Type B pancreatic cell (in vitro differentiated cells): ENCODE data around the gene GPC6. TPM values are rescaled to one million over a fixed set of nuclear protein-coding genes. Genes with fewer than 3 reads are reported as not detected.

ENCODE experiments used
- DNase-seq: peaks from one replicate; pipeline ENCODE4 v3.0.0; 2021; ENCODE audit warnings: mixed read lengths; ENCODE audit not compliant: unreplicated experiment; ENCODE audit errors: extremely low spot score
- H3K27ac Mint-ChIP-seq: 2 replicates; pipeline ENCODE4 v1.8.0; 2021; ENCODE audit warnings: mild to moderate bottlenecking, mixed read lengths
- H3K27me3 Mint-ChIP-seq: 2 replicates; pipeline ENCODE4 v1.8.0; 2021; ENCODE audit warnings: mixed read lengths
- H3K36me3 Mint-ChIP-seq: 2 replicates; pipeline ENCODE4 v1.8.0; 2021; ENCODE audit warnings: mixed read lengths
- H3K4me1 Mint-ChIP-seq: one replicate; pipeline ENCODE4 v1.8.0; 2021; ENCODE audit warnings: mixed read lengths; ENCODE audit not compliant: unreplicated experiment
- H3K4me3 Mint-ChIP-seq: 2 replicates; pipeline ENCODE4 v1.8.0; 2021; ENCODE audit warnings: mild to moderate bottlenecking, mixed read lengths
- H3K9me3 Mint-ChIP-seq: 2 replicates; pipeline ENCODE4 v1.8.0; 2021; ENCODE audit warnings: mixed read lengths
- total RNA-seq: library from RNA; stranded (reverse); gene quantifications from 2 replicates; pipeline ENCODE4 v1.2.1, GENCODE V29; 2021; ENCODE audit warnings: low replicate concordance
- TF ChIP-seq, protein P1 (sequence below): fragments of 200-600 bp; sonication (generic); conservative IDR thresholded peaks from 2 replicates; pipeline ENCODE4 v1.5.0; 2021; ENCODE audit warnings: antibody characterized with exemption, mild to moderate bottlenecking

GPC6 gene
- total RNA-seq, 1 donor from 2014 or later: 30.5 TPM

DNA sequence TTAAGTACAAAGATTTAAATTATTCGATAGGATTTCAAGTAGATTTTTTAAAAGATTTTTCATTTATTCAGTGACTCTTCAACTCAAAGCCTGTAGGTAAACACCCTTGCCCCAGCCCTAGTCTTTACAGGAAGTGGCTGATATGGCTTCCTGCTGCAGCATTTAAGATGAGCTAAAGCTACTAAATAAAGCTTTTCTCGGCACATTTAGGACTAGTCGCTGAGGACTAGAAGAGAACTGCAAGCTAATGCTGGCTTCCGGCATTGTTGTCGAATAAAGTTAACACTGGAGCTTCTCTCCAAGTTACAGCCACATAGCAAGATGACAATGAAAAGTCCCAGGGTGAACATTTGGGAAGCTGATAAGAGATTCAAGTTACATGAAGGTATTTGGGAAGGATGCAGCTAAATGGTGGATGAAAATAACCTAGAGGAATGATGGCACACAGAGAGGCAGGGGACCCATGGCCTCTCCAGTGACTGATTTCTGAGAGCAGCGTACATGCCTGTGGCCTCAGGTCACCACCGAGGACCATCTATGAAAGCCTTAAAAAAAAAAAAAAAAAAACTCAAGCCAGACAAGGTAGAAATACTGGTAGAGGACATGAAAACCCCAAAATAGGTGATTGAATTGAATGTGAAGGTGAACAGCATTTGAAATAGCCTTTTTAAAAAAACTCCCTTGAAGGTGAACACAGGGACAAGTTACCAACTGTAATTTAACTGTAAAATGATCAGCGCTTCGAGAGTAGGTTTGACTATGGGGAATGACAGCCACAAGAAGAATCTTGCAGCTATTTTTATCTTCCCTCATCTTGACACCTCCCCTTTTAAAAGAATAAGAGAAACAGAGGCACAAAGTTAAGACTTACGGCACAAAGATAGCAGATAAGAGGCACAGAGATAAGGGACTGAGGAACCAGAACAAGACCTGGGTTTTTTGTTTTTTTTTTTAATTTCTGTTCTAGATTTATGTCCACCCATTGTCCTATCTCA, 1097.5 kb downstream of the GPC6 start:
- Mint-ChIP-seq H3K27ac (no peak overlapping the region), H3K4me3 (no peak overlapping the region), H3K4me1 (peaks cover 16% of the 10 kb centered on the region), H3K27me3 (no peaks in the 10 kb centered on the region), H3K36me3 (peaks cover 4% of the 10 kb centered on the region), H3K9me3 (no peaks in the 10 kb centered on the region)
- TF ChIP-seq, protein P1, sequence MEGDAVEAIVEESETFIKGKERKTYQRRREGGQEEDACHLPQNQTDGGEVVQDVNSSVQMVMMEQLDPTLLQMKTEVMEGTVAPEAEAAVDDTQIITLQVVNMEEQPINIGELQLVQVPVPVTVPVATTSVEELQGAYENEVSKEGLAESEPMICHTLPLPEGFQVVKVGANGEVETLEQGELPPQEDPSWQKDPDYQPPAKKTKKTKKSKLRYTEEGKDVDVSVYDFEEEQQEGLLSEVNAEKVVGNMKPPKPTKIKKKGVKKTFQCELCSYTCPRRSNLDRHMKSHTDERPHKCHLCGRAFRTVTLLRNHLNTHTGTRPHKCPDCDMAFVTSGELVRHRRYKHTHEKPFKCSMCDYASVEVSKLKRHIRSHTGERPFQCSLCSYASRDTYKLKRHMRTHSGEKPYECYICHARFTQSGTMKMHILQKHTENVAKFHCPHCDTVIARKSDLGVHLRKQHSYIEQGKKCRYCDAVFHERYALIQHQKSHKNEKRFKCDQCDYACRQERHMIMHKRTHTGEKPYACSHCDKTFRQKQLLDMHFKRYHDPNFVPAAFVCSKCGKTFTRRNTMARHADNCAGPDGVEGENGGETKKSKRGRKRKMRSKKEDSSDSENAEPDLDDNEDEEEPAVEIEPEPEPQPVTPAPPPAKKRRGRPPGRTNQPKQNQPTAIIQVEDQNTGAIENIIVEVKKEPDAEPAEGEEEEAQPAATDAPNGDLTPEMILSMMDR: no peak
- no peak for DNase-seq

DNA sequence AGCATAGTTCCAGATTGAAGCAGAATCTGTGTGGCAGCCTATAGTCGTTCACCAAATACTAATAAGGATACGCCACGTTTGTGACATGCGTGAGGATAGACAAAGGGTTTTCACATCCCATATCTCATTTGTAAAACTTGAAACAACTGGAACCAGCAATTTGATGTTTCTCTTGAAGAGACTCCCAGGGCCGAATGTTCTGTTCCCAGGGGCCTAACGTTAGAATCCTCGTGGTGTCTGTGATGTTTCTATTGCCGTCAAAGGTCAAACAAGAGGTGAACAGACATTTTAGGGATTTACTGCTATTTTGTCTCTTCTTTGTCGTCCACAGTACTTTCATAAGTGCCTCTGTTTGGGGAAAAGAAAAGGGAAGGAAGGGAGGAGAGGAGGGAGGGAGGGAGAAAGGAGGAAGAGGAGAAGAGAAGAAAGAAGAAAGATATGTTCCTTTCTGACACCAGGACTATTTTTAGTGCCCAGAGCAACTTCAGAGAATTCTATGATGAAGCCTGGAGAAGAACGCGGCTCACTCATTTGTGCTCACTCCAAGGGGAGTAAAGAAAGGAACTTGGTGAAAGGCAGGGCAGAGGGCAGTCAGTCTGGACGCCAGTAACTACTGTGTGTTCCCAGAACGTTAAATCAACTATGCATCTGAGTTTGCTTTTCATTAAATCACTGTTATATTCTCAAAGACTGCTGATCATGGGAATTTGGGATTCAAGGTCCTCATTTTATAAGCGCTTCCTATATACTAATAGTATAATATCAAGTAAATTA, 1098.3 kb downstream of the GPC6 start:
- Mint-ChIP-seq H3K4me1 (peaks cover 25% of the 10 kb centered on the region), H3K27me3 (no peaks in the 10 kb centered on the region), H3K4me3 (no peak overlapping the region), H3K36me3 (peaks cover 4% of the 10 kb centered on the region), H3K27ac (no peak overlapping the region), H3K9me3 (peaks cover 4% of the 10 kb centered on the region)
- TF ChIP-seq, protein P1: no peak
- DNase-seq: no peak

GRCh38 chr13:94325650-94326049, 1099.0 kb downstream of the GPC6 start:
- H3K4me3 Mint-ChIP-seq: no peak overlapping the region
- H3K9me3 Mint-ChIP-seq: peaks cover 7% of the 10 kb centered on the region
- H3K36me3 Mint-ChIP-seq: peaks cover 4% of the 10 kb centered on the region
- no peak for DNase-seq
- H3K4me1 Mint-ChIP-seq: peaks cover 28% of the 10 kb centered on the region
- TF ChIP-seq, protein P1: no peak
- H3K27me3 Mint-ChIP-seq: no peaks in the 10 kb centered on the region
- no peak overlapping the region for H3K27ac Mint-ChIP-seq

- H3K27ac Mint-ChIP-seq: no peak overlapping the region
Measured at GRCh38 chr13:94327318-94327717, 1100.7 kb downstream of the GPC6 start.

DNA sequence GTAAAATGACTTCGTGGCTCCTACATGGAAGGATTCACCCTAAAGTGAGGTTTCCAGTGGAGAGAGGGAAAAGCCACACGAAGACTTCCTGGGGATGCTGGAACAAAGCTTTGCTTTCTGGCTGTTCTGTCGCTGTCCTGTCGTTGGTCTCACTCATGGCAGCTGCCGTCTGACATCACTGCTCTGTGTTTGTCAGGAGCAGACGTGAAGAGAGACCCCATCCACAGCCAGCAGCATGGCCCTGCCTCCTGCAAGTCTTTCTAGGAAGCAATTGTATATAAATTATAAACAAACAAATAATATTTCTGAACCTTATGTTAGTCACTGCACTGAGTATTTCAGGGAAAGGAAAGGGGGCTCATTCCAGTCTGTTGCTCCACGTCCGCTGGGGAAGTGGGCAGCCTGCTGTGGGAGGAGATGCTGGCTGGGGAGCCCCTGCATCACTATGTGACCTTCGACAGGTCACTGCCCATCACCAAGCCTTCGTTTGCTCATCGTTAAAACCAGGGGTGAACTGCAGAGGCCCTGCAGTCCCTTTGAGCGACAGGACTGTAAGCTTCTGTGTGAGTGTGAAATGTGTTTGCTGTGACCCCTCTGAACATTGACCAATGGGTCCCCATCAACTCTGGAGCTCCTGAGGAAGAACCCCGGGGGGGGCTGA, 1101.9 kb downstream of the GPC6 start:
- no peaks in the 10 kb centered on the region for H3K27me3 Mint-ChIP-seq
- H3K27ac Mint-ChIP-seq: no peak overlapping the region
- no peak overlapping the region for H3K4me3 Mint-ChIP-seq
- TF ChIP-seq, protein P1: no peak
- H3K4me1 Mint-ChIP-seq: peaks cover 42% of the 10 kb centered on the region
- peaks cover 7% of the 10 kb centered on the region for H3K9me3 Mint-ChIP-seq
- no peak for DNase-seq
- peaks cover 4% of the 10 kb centered on the region for H3K36me3 Mint-ChIP-seq

More at GRCh38 chr13:94327318-94327717, 1100.7 kb downstream of the GPC6 start:
- H3K4me1 Mint-ChIP-seq: peaks cover 32% of the 10 kb centered on the region
- H3K4me3 Mint-ChIP-seq: no peak overlapping the region
- H3K36me3 Mint-ChIP-seq: peaks cover 4% of the 10 kb centered on the region
- H3K27me3 Mint-ChIP-seq: no peaks in the 10 kb centered on the region
- TF ChIP-seq, protein P1: no peak
- peaks cover 7% of the 10 kb centered on the region for H3K9me3 Mint-ChIP-seq
- DNase-seq: no peak
